Effector memory CD4-positive, alpha-beta T cell (primary cell): Measurements from ENCODE around the gene ADRA2B.

ENCODE experiments used
- DNase-seq, 3 donors: peaks; one replicate each; pipeline ENCODE4 v3.0.0-alpha.2; 2020
- H3K27ac ChIP-seq: 2 replicates; pipeline ENCODE4 v1.7.0; 2013; ENCODE audit warnings: mild to moderate bottlenecking, low read length, moderate library complexity; ENCODE audit not compliant: insufficient read depth, poor library complexity, severe bottlenecking
- H3K27me3 ChIP-seq: replicated peaks from 2 replicates; pipeline ENCODE4 v1.7.0; 2013; ENCODE audit warnings: mild to moderate bottlenecking, low read length; ENCODE audit not compliant: insufficient read depth, control insufficient read depth, poor library complexity, severe bottlenecking
- H3K36me3 ChIP-seq: 2 replicates; pipeline ENCODE4 v1.7.0; 2013; ENCODE audit warnings: mild to moderate bottlenecking, low read length, moderate library complexity; ENCODE audit not compliant: control insufficient read depth, insufficient read depth
- H3K4me1 ChIP-seq: 2 replicates; pipeline ENCODE4 v1.7.0; 2013; ENCODE audit warnings: low read length, mild to moderate bottlenecking; ENCODE audit not compliant: control insufficient read depth, insufficient read depth, poor library complexity, severe bottlenecking
- H3K4me3 ChIP-seq: 2 replicates; pipeline ENCODE4 v1.7.0; 2013; ENCODE audit warnings: low read length, low read depth, mild to moderate bottlenecking; ENCODE audit not compliant: insufficient read depth, poor library complexity, severe bottlenecking
- H3K9me3 ChIP-seq: 2 replicates; pipeline ENCODE4 v1.7.0; 2013; ENCODE audit warnings: mild to moderate bottlenecking, low read length, moderate library complexity; ENCODE audit not compliant: control insufficient read depth

ADRA2B gene

DNA sequence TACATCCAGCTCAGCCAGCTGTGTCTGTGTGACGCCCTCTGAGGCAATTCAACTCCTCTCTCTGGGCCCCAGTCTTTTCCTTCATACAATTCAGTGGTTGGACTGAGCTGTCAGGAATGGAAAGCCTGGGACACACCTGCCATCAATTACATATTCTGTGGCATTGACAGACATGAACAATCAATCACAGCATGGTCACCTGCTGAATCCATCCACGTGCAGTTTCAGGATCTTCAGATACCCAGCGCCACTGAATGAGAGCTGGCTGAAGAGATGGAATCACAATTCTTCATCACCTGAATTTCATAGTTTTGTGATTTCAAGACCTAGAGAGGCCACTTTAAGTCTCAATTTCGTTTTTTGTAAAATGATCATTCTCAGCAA lies 5.1 kb downstream of the ADRA2B start:
- Histone ChIP-seq H3K36me3 (no peaks in the 10 kb centered on the region), H3K9me3 (no peaks in the 10 kb centered on the region), H3K27me3 (no peaks in the 10 kb centered on the region), H3K4me3 (no peak overlapping the region), H3K27ac (no peak overlapping the region), H3K4me1 (peaks cover 4% of the 10 kb centered on the region)
- DNase-seq, result no peak

DNA sequence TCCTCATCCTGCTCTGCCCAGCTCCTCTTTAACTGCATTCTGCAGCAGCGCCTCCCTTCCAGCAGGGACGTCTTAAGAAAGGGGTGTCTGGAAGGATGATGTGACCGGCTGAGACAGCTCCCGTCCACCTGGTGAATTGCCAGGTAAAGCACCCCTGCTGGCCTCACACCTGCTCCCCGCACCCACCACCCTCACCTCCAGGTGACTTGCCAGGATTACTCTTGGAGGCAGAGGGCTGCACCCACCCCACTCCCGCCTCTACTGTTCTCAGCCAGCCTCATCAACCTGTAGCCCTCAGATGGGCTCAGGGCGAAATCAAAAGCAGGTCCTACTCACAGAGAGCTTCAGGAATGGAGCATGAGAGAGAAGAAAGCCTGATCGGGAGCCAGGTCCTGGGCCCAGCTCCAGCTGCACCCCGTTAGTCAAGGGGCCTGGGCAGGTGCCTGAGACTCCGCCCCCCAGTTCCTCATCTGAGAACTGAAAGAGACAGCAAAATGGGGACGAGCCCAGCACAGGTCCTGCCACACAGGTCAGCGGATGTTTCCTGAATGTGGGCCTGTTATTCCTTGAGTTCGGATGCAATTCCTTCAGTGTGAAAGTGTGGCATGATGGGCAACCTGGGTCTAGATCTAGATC lies 5.6 kb downstream of the ADRA2B start:
- Histone ChIP-seq H3K9me3 (no peaks in the 10 kb centered on the region), H3K4me1 (no peaks in the 10 kb centered on the region), H3K27me3 (no peaks in the 10 kb centered on the region), H3K36me3 (no peaks in the 10 kb centered on the region), H3K27ac (no peak overlapping the region), H3K4me3 (no peak overlapping the region)
- no peak for DNase-seq

GRCh38 chr2:96109931-96110511 lies 6.3 kb downstream of the ADRA2B start:
- H3K4me3 ChIP-seq, result no peak overlapping the region
- no peaks in the 10 kb centered on the region for H3K36me3 ChIP-seq
- no peaks in the 10 kb centered on the region for H3K9me3 ChIP-seq
- no peaks in the 10 kb centered on the region for H3K4me1 ChIP-seq
- no peak for DNase-seq
- H3K27me3 ChIP-seq, result no peaks in the 10 kb centered on the region
- no peak overlapping the region for H3K27ac ChIP-seq

DNA sequence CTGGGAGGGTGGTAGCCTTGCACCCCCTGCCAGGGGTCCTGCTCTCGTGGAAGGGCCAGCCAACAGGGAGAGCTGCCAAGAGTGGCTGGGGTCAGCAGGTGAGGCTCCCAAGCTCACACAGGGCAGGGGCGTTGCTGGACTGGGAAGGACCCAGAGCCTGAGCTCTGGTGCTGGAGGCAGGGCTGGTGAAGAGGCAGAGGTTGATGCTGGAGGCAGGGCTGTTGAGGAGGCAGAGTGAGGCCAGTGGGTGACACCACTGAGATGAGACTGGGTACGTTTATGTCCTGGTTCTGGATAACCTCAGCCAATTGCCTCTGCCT lies 7.0 kb downstream of the ADRA2B start:
- DNase-seq, result no peak
- H3K4me3 ChIP-seq, result no peak overlapping the region
- no peaks in the 10 kb centered on the region for H3K4me1 ChIP-seq
- H3K9me3 ChIP-seq, result no peaks in the 10 kb centered on the region
- H3K27ac ChIP-seq, result no peak overlapping the region
- H3K27me3 ChIP-seq, result no peaks in the 10 kb centered on the region
- no peaks in the 10 kb centered on the region for H3K36me3 ChIP-seq

DNA sequence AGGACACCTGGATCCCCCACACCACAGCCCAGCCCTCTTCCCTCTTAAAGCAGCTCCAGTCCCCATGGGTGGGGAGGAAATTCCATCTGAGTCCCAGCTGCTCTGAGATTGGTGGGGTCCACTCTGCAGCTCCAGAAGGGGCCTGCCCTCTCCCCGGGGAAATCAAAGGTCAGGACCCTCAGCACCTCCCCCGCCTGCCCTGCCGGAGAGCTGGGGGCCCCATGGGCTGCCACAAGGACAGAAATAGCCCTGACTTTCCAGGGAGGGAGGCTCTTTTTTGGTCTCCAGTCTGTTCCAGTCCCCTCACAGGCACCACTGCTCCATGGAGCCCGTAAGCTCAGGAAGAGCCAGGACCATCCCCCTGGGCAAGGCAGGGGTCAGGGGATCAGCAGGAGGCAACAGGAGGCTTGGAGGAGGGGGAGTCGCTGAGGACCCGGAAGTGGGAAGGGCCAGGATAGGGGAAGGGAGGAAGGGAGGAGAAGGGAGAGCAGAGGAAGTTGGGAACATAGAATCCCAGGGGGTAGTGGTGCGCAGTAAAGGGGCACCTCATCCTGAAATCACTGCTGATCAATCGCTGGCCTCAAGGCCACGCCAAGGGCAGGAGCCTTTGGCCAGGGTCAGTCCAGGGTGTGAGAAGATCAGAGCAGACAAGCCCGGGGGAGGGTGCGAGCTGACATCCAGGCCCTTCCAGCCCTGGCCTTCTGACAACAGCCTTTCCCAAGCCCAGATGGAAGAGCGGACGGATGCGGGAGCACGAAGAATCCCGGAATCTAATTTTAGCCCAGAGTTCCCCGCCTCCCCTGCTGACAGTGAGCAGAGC lies 7.6 kb downstream of the ADRA2B start:
- Histone ChIP-seq H3K27ac (no peak overlapping the region), H3K4me1 (no peaks in the 10 kb centered on the region), H3K9me3 (no peaks in the 10 kb centered on the region), H3K27me3 (no peaks in the 10 kb centered on the region), H3K36me3 (no peaks in the 10 kb centered on the region), H3K4me3 (no peak overlapping the region)
- no peak for DNase-seq

DNA sequence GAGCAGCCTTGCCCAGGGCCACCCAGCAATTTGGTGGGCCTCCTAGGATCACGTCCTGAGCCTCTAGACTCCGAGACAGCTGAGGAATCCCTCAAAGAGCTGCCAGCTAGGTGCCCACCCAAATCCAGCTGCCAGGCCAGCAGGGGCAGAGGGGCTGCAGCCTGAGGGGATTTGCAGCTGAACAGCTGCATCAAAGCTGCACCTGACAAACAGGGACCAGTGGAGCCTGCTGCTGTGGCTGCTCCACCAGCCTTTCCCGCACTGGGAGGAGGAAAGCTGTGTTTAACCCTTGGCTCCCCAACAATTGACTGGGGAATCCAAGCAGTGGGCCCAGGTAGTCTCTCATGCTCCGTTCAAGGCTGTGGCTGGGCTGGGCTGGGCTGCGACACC lies 8.2 kb downstream of the ADRA2B start:
- no peaks in the 10 kb centered on the region for H3K4me1 ChIP-seq
- no peak for DNase-seq
- H3K9me3 ChIP-seq, result no peaks in the 10 kb centered on the region
- no peaks in the 10 kb centered on the region for H3K27me3 ChIP-seq
- no peaks in the 10 kb centered on the region for H3K36me3 ChIP-seq
- H3K27ac ChIP-seq, result no peak overlapping the region
- no peak overlapping the region for H3K4me3 ChIP-seq

GRCh38 chr2:96107708-96108065 lies 8.7 kb downstream of the ADRA2B start:
- no peak for DNase-seq
- H3K4me3 ChIP-seq, result no peak overlapping the region
- H3K4me1 ChIP-seq, result no peaks in the 10 kb centered on the region
- H3K9me3 ChIP-seq, result no peaks in the 10 kb centered on the region
- no peak overlapping the region for H3K27ac ChIP-seq
- no peaks in the 10 kb centered on the region for H3K36me3 ChIP-seq
- H3K27me3 ChIP-seq, result no peaks in the 10 kb centered on the region

DNA sequence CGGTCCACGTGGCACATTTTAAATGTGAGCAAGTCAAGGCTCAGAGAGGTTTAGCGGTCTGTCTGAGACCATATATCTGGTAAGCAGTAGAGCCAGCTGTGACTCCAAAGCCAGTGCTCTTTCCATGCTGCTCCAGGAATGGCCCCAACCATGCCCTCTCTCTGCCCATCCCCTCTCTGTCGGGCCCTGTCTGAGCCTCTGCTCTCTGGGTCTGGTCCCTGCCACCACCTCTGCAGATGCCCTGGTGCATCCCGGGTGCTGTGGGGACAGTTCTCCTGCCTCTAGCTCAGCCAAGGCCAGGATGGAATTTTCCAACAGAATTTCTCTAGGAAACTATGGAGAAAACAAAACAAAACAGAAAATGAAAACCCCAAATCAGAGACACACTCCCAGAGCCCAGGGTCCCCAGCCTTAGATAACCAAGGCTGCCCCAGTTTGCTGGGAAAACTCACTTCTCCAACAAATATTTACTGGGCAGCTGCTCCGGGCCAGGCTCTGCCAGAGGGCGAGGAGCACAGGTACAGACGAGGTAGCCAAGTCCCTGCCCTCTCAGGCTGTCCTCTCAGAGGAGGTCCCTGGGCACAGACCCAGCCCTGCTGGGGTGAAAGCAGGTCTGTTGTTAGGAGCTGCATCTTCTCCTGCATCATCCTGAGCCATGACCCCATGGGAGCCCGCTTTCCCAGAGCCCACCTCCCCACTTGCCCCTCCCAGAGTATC lies 9.2 kb downstream of the ADRA2B start:
- Histone ChIP-seq H3K4me3 (no peak overlapping the region), H3K9me3 (no peaks in the 10 kb centered on the region), H3K27me3 (no peaks in the 10 kb centered on the region), H3K27ac (no peak overlapping the region), H3K4me1 (no peaks in the 10 kb centered on the region), H3K36me3 (no peaks in the 10 kb centered on the region)
- DNase-seq, result no peak

GRCh38 chr2:96105994-96106715 lies 10.2 kb downstream of the ADRA2B start:
- no peak overlapping the region for H3K4me3 ChIP-seq
- no peak for DNase-seq
- H3K4me1 ChIP-seq, result no peaks in the 10 kb centered on the region
- no peaks in the 10 kb centered on the region for H3K27me3 ChIP-seq
- H3K36me3 ChIP-seq, result no peaks in the 10 kb centered on the region
- H3K9me3 ChIP-seq, result no peaks in the 10 kb centered on the region
- no peak overlapping the region for H3K27ac ChIP-seq
